ENCODE measurements around the gene CBY3.
A peak's percentile ranks its signal among the peaks of the same experiment; 100 is the strongest.
"Not testable (repeated sequence)": the region's sequence is repeated elsewhere in the genome, so short reads cannot be mapped to it uniquely, and the experiment has no call there.

CBY3 gene

DNA sequence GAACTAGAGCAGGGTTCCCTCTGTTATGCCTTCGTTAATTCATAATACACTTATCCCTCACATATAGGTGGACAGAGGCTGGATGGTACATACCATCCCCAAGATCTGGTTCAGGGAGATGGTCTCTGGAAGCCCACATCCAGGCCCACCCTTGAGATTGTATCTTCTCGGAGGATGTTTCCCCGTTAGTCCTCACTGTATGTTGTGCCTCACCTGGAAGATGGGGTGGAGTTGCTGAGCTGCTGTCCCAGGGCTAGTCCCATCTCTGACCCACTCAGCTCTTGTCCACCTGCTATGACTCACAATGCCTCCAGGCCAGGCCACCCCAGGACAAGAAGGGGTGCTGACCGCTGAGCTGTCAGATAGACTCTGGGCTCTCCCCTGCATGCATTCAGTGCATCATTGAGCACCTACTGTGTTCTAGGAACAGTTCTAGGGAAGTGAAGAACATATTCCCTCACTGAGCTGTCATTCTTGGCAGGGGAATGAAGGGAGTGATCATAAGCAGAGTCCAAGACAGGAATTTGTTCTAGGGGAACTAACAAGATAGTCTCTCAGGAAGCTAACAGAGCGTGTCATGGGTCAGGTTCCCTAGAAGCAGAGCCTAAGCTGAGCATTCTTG, at the start of gene CBY3:
Gene CBY3, minus strand, starts transcription at position 255 of the 622 bp plus-strand sequence. Its CDS starts 116 bp downstream, at position 139.
- DNase-seq (ENCODE audit: low read depth): no peak

- no peak for DNase-seq (ENCODE audit: low read depth)
Observed at GRCh38 chr5:179730356-179730755, 49.5 kb upstream of the CBY3 start.

DNA sequence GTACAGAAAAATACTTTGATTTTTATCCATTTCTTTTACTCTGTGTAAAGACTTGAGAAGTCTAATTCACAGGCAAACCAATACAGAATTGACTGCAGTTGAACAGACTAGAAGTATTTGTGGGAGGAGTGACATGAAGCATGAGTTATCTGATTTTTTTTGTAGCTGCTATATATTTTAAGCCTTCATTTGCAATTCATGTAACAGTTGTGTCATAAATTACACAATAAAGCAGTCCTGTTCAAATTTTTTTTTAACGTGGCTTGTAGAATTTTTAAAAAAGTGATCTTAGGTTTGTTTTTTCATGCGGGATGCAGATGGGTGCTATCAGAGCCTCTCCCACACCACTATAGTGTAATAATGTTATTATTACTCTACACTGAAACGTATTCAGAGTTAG, 48.9 kb upstream of the CBY3 start:
- DNase-seq (ENCODE audit: low read depth): no peak

GRCh38 chr5:179729303-179729702, 48.5 kb upstream of the CBY3 start:
- no peak for DNase-seq (ENCODE audit: low read depth)

GRCh38 chr5:179727106-179727505, 46.3 kb upstream of the CBY3 start:
- no peak for DNase-seq (ENCODE audit: low read depth)

- no peak for DNase-seq (ENCODE audit: low read depth)
Observed at GRCh38 chr5:179724163-179724562, 43.3 kb upstream of the CBY3 start.

GRCh38 chr5:179720222-179720621, 39.4 kb upstream of the CBY3 start:
- no peak for DNase-seq (ENCODE audit: low read depth)

DNA sequence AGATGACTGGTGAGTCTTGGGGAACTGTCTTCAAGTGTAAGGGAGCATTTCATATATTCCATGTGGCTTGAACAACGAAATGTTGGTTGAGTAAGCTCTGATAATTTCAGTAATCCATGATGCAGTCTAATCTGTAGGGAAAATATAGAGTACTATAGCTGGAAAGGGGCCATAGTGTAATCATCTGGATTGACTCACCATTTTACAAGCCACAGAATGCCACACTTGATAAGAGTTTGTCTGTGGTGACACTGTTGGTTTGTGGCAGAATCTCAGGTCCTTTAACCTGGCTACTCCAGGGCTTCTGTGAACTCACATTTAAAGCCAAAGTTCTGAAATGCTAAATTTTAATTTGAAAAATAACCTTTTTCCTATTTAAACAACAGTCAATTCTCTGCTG, 35.5 kb upstream of the CBY3 start:
- DNase-seq (ENCODE audit: low read depth): no peak

- no peak for DNase-seq (ENCODE audit: low read depth)
Observed at GRCh38 chr5:179700401-179700918, 19.6 kb upstream of the CBY3 start.

GRCh38 chr5:179699616-179700237, 18.9 kb upstream of the CBY3 start:
- peak; percentile 38 for DNase-seq (ENCODE audit: low read depth)

- no peak for DNase-seq (ENCODE audit: low read depth)
Observed at GRCh38 chr5:179698935-179699615, 18.2 kb upstream of the CBY3 start, which contains the start of gene CANX. TSS of gene CANX (plus strand) at chr5:179698967. CDS start at chr5:179705682, 6,715 bp downstream.

GRCh38 chr5:179697993-179698934, 17.4 kb upstream of the CBY3 start:
- DNase-seq (ENCODE audit: low read depth): peak; percentile 99

- DNase-seq (ENCODE audit: low read depth): not testable (repeated sequence)
Observed at GRCh38 chr5:179697543-179697942, 16.7 kb upstream of the CBY3 start.

DNA sequence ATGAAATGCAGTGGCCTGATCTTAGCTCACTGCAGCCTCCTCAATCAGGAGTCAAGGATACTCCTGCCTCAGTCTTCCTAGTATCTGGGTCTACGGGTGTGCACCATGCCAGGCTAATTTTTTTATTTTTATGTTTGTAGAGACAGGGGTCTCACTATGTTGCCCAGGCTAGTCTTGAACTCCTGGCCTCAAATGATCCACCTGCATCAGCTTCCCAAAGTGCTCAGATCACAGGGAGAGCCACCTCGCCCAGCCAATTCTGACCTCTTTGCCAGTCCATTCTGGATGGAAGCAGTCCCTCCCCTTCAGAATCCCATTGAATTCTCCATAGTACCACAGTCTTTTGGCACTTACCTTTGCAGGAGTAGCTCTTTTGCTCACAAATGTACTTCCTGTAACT, 16.3 kb upstream of the CBY3 start:
- no peak for DNase-seq (ENCODE audit: low read depth)

DNA sequence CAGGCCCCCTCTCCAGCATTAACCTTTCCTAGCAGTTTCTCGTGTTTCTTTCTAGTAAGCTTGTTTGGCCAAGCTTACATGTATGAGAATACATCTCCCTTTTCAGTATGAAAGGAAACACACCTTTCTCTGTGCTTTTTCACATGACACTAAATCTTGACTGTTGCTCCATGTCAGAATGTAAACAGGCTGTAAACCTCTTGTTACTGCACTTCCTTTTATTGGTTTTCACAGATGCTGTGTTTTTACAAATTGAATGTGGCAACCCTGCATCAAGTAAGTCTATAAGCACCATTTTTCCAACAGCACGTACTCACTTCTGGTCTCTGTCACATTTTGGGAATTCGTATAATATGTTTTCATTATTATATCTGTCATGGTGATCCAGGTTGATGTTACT, 15.8 kb upstream of the CBY3 start:
- no peak for DNase-seq (ENCODE audit: low read depth)

- DNase-seq (ENCODE audit: low read depth): no peak
Observed at GRCh38 chr5:179694561-179694960, 13.7 kb upstream of the CBY3 start.

GRCh38 chr5:179689212-179689611, 8.4 kb upstream of the CBY3 start:
- DNase-seq (ENCODE audit: low read depth): not testable (repeated sequence)

DNA sequence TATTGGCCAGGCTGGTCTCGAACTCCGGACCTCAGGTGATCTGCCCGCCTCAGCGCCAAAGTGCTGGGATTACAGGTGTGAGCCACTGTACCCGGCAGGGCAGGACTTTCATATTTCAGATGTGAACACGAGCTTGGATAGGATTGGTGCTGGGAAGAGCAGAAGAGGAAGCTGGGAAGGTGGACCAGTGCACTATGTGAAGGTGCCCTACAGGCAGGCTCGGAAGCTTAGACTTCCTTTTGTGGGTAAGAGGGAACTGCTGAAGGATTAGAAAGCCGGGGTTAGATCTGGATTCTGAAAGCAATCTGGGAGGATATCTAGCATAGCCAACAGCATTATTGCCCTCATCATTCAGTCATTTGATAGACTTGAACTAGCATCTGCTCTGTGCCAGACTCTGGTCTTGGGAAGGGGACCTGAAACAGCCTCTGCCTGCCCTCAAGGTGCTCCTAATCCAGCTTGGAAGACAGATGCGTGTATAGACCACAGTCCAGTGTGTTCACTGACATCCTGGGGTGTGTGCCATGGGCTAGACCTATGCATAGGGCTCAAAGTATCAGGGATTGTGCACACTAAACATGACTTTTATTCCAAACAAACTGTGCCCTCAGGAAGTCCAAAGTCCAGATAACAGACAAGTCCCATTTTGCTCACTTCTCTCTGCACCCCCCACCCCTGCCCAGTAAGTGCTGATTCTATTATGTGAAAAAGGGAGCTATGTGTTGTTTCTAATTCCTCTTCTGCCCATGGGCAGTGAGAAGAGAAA, 637 bp downstream of the CBY3 start:
- no peak for DNase-seq (ENCODE audit: low read depth)

DNA sequence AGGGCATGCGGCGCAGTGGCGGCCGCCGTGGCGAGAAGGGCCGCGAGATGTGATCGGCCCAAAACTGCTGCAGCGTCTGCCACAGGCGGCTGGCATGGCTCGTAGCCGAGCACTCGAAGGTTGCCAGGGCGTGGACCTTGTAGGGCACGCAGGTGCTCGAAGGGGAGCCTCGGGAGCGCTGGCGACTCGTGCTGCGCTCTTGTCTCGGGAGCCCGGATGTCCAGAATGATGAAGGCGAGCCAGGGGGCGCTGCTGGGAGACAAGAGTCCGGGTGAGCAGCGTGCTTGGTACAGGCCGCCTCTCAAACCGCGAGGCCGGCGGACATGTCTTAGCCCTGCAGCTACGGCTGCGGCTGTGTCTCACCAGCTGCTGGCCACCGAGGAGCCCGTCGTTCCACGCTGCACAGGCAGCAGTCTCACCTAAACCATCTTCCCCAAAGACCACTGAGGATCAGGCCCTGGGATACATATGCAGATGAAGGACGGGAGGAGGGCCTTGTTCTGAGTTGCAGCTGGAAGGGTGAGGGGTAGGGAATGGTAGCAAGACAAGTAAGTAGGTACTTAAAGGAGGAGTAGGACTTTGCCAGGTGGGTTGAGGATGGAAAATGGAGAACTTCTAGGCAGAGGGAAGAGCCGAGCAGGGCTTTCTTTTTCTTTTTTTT, 1.7 kb downstream of the CBY3 start:
- peak; percentile 73 for DNase-seq (ENCODE audit: low read depth)

GRCh38 chr5:179678223-179679013, 2.4 kb downstream of the CBY3 start:
- DNase-seq (ENCODE audit: low read depth): peak; percentile 95
